GM12878 (cell line): ENCODE measurements around the gene AMZ2.

Experiments used
- BHLHE40 ChIP-seq, 2 experiments: fragments of 450-650 bp in 1 of 2; IDR thresholded peaks; 2 replicates each; pipeline ENCODE4 v1.6.1; 2011 to 2017; ENCODE audit warnings: low read depth in 2 of 2, borderline replicate concordance in 1 of 2, improper control_type of control experiment in 1 of 2, low read length in 1 of 2, mild to moderate bottlenecking in 1 of 2
- CBX5 ChIP-seq: sonication (generic); IDR thresholded peaks from 2 replicates; pipeline ENCODE4 v1.6.1; 2016; ENCODE audit warnings: low read depth, moderate library complexity, mild to moderate bottlenecking, inconsistent platforms
- CHD2 ChIP-seq: IDR thresholded peaks from 2 replicates; pipeline ENCODE4 v1.6.1; 2011; ENCODE audit warnings: low read depth, low read length, improper control_type of control experiment, borderline replicate concordance
- CHD4 ChIP-seq: fragments of 200-600 bp; sonication (generic); IDR thresholded peaks from 2 replicates; pipeline ENCODE4 v1.6.1; 2016; ENCODE audit warnings: mild to moderate bottlenecking
- EP300 ChIP-seq, 2 experiments: fragments of 150-350 bp in 1 of 2; IDR thresholded peaks; 2 replicates each; pipeline ENCODE4 v1.6.1; 2011 to 2012; ENCODE audit warnings: low read depth in 2 of 2, low read length in 2 of 2, borderline replicate concordance in 1 of 2, improper control_type of control experiment in 1 of 2, inconsistent platforms in 1 of 2; ENCODE audit not compliant: control insufficient read depth in 1 of 2
- MXI1 ChIP-seq: fragments of 150-350 bp; IDR thresholded peaks from 2 replicates; pipeline ENCODE4 v1.6.1; 2011; ENCODE audit warnings: low read depth, mild to moderate bottlenecking, inconsistent platforms, low read length, improper control_type of control experiment
- NFXL1 ChIP-seq: fragments of 450-650 bp; IDR thresholded peaks from 2 replicates; pipeline ENCODE4 v1.6.1; 2017; ENCODE audit warnings: antibody characterized with exemption, mild to moderate bottlenecking, borderline replicate concordance
- NFYB ChIP-seq: IDR thresholded peaks from 2 replicates; pipeline ENCODE4 v1.6.1; 2011; ENCODE audit warnings: low read depth, mild to moderate bottlenecking, low read length, improper control_type of control experiment, moderate library complexity; ENCODE audit not compliant: insufficient read depth
- POLR2A ChIP-seq: IDR thresholded peaks from 2 replicates; pipeline ENCODE4 v1.6.1; 2011; ENCODE audit warnings: low read depth, mild to moderate bottlenecking, low read length
- POLR2AphosphoS2 ChIP-seq: IDR thresholded peaks from 2 replicates; pipeline ENCODE4 v1.6.1; 2011; ENCODE audit warnings: low read depth, mild to moderate bottlenecking, low read length, improper control_type of control experiment, moderate library complexity
- POLR2AphosphoS5 ChIP-seq: IDR thresholded peaks from 2 replicates; pipeline ENCODE4 v1.6.1; 2011; ENCODE audit warnings: mild to moderate bottlenecking, low read length, inconsistent platforms
- ZSCAN29 ChIP-seq: fragments of 450-650 bp; IDR thresholded peaks from 2 replicates; pipeline ENCODE4 v1.6.1; 2017; ENCODE audit warnings: mild to moderate bottlenecking, moderate library complexity
- TF ChIP-seq, protein P1 (sequence below), 3 experiments: IDR thresholded peaks in 2 of 3; conservative IDR thresholded peaks in 1 of 3; 2 replicates each; pipeline ENCODE4 v1.5.1; 2011; ENCODE audit warnings: low read depth in 3 of 3, low read length in 3 of 3, mild to moderate bottlenecking in 3 of 3, control low read depth in 2 of 3, moderate library complexity in 2 of 3, inconsistent platforms in 1 of 3, mixed read lengths in 1 of 3; ENCODE audit not compliant: control insufficient read depth in 2 of 3, insufficient read depth in 1 of 3; ENCODE audit errors: extremely low read depth in 1 of 3

- TF ChIP-seq POLR2A (no peak), ZSCAN29 (no peak), NFYB (no peak), POLR2AphosphoS5 (no peak), BHLHE40 (IDR thresholded peaks at IDR 0.05; ENCODE audit: borderline replicate concordance in 1 of 2, low read depth in 2 of 2, low read length in 1 of 2) (no peak), MXI1 (no peak), EP300 (IDR thresholded peaks at IDR 0.05; ENCODE audit: borderline replicate concordance in 1 of 2, control insufficient read depth in 1 of 2, low read depth in 2 of 2, low read length in 2 of 2) (no peak), POLR2AphosphoS2 (no peak), CBX5 (no peak), CHD2 (no peak), CHD4 (no peak), NFXL1 (no peak)
- TF ChIP-seq, protein P1, sequence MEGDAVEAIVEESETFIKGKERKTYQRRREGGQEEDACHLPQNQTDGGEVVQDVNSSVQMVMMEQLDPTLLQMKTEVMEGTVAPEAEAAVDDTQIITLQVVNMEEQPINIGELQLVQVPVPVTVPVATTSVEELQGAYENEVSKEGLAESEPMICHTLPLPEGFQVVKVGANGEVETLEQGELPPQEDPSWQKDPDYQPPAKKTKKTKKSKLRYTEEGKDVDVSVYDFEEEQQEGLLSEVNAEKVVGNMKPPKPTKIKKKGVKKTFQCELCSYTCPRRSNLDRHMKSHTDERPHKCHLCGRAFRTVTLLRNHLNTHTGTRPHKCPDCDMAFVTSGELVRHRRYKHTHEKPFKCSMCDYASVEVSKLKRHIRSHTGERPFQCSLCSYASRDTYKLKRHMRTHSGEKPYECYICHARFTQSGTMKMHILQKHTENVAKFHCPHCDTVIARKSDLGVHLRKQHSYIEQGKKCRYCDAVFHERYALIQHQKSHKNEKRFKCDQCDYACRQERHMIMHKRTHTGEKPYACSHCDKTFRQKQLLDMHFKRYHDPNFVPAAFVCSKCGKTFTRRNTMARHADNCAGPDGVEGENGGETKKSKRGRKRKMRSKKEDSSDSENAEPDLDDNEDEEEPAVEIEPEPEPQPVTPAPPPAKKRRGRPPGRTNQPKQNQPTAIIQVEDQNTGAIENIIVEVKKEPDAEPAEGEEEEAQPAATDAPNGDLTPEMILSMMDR (IDR thresholded peaks at IDR 0.05 in 2 of 3, conservative IDR thresholded peaks at IDR 0.05 in 1 of 3; ENCODE audit: control insufficient read depth in 2 of 3, extremely low read depth in 1 of 3, insufficient read depth in 1 of 3, low read depth in 3 of 3, low read length in 3 of 3), result no peak
These were observed 25.2 kb upstream of the AMZ2 start for GRCh38 chr17:68222606-68223005.
